Liver (tissue), 9 donors: Measurements from ENCODE around the gene CCDC201. TPM values are rescaled to one million over a fixed set of nuclear protein-coding genes. Genes with fewer than 3 reads are reported as not detected.
A peak's percentile ranks its signal among the peaks of the same experiment; 100 is the strongest.

Experiments
- DNase-seq: peaks from one replicate; pipeline ENCODE4 v3.0.0-alpha.2; 2017; ENCODE audit warnings: low spot score
- H3K27ac ChIP-seq, 2 donors: one replicate each; pipeline ENCODE4 v1.7.0; 2013; ENCODE audit warnings: inconsistent platforms in 2 of 2, low read length in 2 of 2, control low read depth in 1 of 2, low read depth in 1 of 2, mild to moderate bottlenecking in 1 of 2
- H3K27me3 ChIP-seq, 4 donors: one replicate each; pipeline versions ENCODE4 v1.6.1 to v1.7.0; 2013; ENCODE audit warnings: low read length in 3 of 4, inconsistent platforms in 1 of 4, mild to moderate bottlenecking in 1 of 4, moderate library complexity in 1 of 4; ENCODE audit not compliant: control insufficient read depth in 4 of 4, insufficient read depth in 4 of 4
- H3K36me3 ChIP-seq, 4 donors: one replicate each; pipeline versions ENCODE4 v1.6.1 to v1.7.0; 2013; ENCODE audit warnings: low read length in 3 of 4, mild to moderate bottlenecking in 3 of 4, low read depth in 1 of 4, moderate library complexity in 1 of 4; ENCODE audit not compliant: control insufficient read depth in 4 of 4, insufficient read depth in 3 of 4
- H3K4me1 ChIP-seq, 4 donors: one replicate each; pipeline versions ENCODE4 v1.6.1 to v1.7.0; 2013; ENCODE audit warnings: low read length in 3 of 4, mild to moderate bottlenecking in 3 of 4, moderate library complexity in 1 of 4; ENCODE audit not compliant: control insufficient read depth in 4 of 4, insufficient read depth in 4 of 4
- H3K4me3 ChIP-seq, 3 donors: one replicate each; pipeline versions ENCODE4 v1.6.1 to v1.7.0; 2013; ENCODE audit warnings: low read length in 3 of 3, control low read depth in 1 of 3, low read depth in 1 of 3, mild to moderate bottlenecking in 1 of 3
- H3K9ac ChIP-seq, 2 donors: one replicate each; pipeline ENCODE4 v1.7.0; 2013; ENCODE audit warnings: low read length in 2 of 2, mild to moderate bottlenecking in 2 of 2, moderate library complexity in 2 of 2, control low read depth in 1 of 2, low read depth in 1 of 2
- H3K9me3 ChIP-seq, 4 donors: one replicate each; pipeline versions ENCODE4 v1.6.1 to v1.7.0; 2013; ENCODE audit warnings: low read length in 3 of 4; ENCODE audit not compliant: control insufficient read depth in 4 of 4
- EGR1 ChIP-seq, 2 donors: IDR thresholded peaks; 2 replicates each; pipeline ENCODE4 v1.6.1; 2016 to 2018; ENCODE audit warnings: antibody characterized with exemption in 2 of 2, low read depth in 2 of 2
- FOXA1 ChIP-seq: IDR thresholded peaks from 2 replicates; pipeline ENCODE4 v1.6.1; 2016; ENCODE audit warnings: antibody characterized with exemption
- FOXA2 ChIP-seq: IDR thresholded peaks from 2 replicates; pipeline ENCODE4 v1.6.1; 2016; ENCODE audit warnings: antibody characterized with exemption
- GABPA ChIP-seq, 2 donors: IDR thresholded peaks in 1 of 2; conservative IDR thresholded peaks in 1 of 2; 2 replicates each; pipeline ENCODE4 v1.6.1; 2016; ENCODE audit warnings: antibody characterized with exemption in 2 of 2, mild to moderate bottlenecking in 1 of 2, moderate library complexity in 1 of 2
- HNF4A ChIP-seq, 2 donors: conservative IDR thresholded peaks; 2 replicates each; pipeline ENCODE4 v1.6.1; 2016; ENCODE audit warnings: antibody characterized with exemption in 2 of 2, mild to moderate bottlenecking in 2 of 2
- HNF4G ChIP-seq: IDR thresholded peaks from 2 replicates; pipeline ENCODE4 v1.6.1; 2016; ENCODE audit warnings: antibody characterized with exemption
- JUND ChIP-seq, 2 donors: IDR thresholded peaks; 2 replicates each; pipeline ENCODE4 v1.6.1; 2016; ENCODE audit warnings: antibody characterized with exemption in 2 of 2
- NR2F2 ChIP-seq: IDR thresholded peaks from 2 replicates; pipeline ENCODE4 v1.6.1; 2016; ENCODE audit warnings: antibody characterized with exemption
- RAD21 ChIP-seq, 2 donors: IDR thresholded peaks; 2 replicates each; pipeline ENCODE4 v1.6.1; 2016; ENCODE audit warnings: antibody characterized with exemption in 2 of 2, mild to moderate bottlenecking in 2 of 2
- RXRA ChIP-seq, 2 donors: IDR thresholded peaks; 2 replicates each; pipeline ENCODE4 v1.6.1; 2017 to 2018; ENCODE audit warnings: antibody characterized with exemption in 2 of 2, mild to moderate bottlenecking in 1 of 2
- SP1 ChIP-seq: IDR thresholded peaks from 2 replicates; pipeline ENCODE4 v1.6.1; 2018; ENCODE audit warnings: antibody characterized with exemption, mild to moderate bottlenecking
- TAF1 ChIP-seq: conservative IDR thresholded peaks from 2 replicates; pipeline ENCODE4 v1.6.1; 2016; ENCODE audit warnings: antibody characterized with exemption, mild to moderate bottlenecking
- YY1 ChIP-seq: IDR thresholded peaks from 2 replicates; pipeline ENCODE4 v1.6.1; 2016; ENCODE audit warnings: antibody characterized with exemption, mild to moderate bottlenecking
- WGBS: extraction: QIAGEN DNeasy Blood & Tissue Kit; methylation state at CpG from one replicate; pipeline ENCODE4 v1.1.7; 2013; 5-methylcytosine and 5-hydroxymethylcytosine counted together
- polyA plus RNA-seq, 2 donors: library from polyadenylated mRNA; stranded (reverse) in 1 of 2; unstranded in 1 of 2; fragments of 200-250 nt in 1 of 2; fragments of >200 nt in 1 of 2; fragmentation: Nextera tagmentation in 1 of 2; extraction: Ambion mirVana in 1 of 2; gene quantifications; one replicate each; pipeline versions ENCODE4 v1.2.1 to v1.2.3, GENCODE V29; 2013 to 2015
- total RNA-seq, 2 donors: library from RNA; depleted of rRNA; stranded (reverse); fragments of >200 nt; gene quantifications; one replicate each; pipeline ENCODE4 v1.2.3, GENCODE V29; 2014
- TF ChIP-seq, protein P1 (sequence below): IDR thresholded peaks from 2 replicates; pipeline ENCODE4 v1.6.1; 2016; ENCODE audit warnings: antibody characterized with exemption
- TF ChIP-seq, protein P2 (sequence below): IDR thresholded peaks from 2 replicates; pipeline ENCODE4 v1.6.1; 2016; ENCODE audit warnings: antibody characterized with exemption
- TF ChIP-seq, protein P3 (sequence below): fragments of 150-350 bp; IDR thresholded peaks from 2 replicates; pipeline ENCODE4 v1.5.1; 2017; ENCODE audit warnings: improper control_type of control experiment, low read depth, low read length; ENCODE audit not compliant: missing input control
- TF ChIP-seq, protein P4 (sequence below): IDR thresholded peaks from 2 replicates; pipeline ENCODE4 v1.6.1; 2016; ENCODE audit warnings: antibody characterized with exemption, mild to moderate bottlenecking
- TF ChIP-seq, protein P5 (sequence below): IDR thresholded peaks from 2 replicates; pipeline ENCODE4 v1.6.1; 2016; ENCODE audit warnings: antibody characterized with exemption
- donor health status: healthy.
- donor health status: healthy.
- donor health status: healthy.
- donor health status: healthy.
- donor health status: healthy.

CCDC201 gene
- total and polyA plus RNA-seq, 4 donors, result not detected

DNA sequence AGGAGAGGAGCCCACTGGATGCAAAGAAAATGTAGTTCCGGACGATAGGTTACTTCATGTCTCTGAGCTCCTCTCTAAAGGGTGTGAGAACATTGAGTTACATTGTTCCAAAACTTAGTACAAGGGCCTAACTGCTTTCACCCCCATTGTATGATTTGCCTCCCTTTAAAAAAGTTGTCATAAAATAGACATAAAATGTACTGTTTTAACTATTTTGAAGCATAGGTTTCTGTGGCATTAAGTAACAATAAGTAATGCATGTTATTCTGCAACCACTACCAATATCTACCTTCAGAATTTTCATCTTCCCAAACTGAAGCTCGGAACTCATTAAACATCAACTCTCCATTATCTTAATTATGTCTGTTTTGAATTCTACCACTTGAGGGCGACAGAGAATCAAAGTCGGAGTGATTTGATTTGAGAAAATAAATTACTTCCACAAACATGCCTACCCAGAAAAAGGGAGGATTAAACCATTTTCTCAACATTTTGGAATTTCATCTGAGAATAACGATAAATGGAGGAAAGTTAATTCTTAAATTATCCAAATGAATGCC is 18.1 kb upstream of the CCDC201 start:
- peak overlapping the region in 2 of 3 donors; percentile 44 to 64 for H3K4me3 ChIP-seq
- peak overlapping the region; percentile 23 to 98 for H3K9ac ChIP-seq
- no peaks in the 10 kb centered on the region for H3K27me3 ChIP-seq
- H3K27ac ChIP-seq, result peak overlapping the region; percentile 90 to 93
- no peak for TF ChIP-seq NR2F2
- no peak for TF ChIP-seq YY1
- peak in 1 of 2 donors; percentile 22 for TF ChIP-seq JUND (IDR thresholded peaks at IDR 0.05)
- no peak for TF ChIP-seq HNF4A (conservative IDR thresholded peaks at IDR 0.05)
- TF ChIP-seq, protein P1, sequence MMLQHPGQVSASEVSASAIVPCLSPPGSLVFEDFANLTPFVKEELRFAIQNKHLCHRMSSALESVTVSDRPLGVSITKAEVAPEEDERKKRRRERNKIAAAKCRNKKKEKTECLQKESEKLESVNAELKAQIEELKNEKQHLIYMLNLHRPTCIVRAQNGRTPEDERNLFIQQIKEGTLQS, result peak; percentile 20
- TF ChIP-seq, protein P2, sequence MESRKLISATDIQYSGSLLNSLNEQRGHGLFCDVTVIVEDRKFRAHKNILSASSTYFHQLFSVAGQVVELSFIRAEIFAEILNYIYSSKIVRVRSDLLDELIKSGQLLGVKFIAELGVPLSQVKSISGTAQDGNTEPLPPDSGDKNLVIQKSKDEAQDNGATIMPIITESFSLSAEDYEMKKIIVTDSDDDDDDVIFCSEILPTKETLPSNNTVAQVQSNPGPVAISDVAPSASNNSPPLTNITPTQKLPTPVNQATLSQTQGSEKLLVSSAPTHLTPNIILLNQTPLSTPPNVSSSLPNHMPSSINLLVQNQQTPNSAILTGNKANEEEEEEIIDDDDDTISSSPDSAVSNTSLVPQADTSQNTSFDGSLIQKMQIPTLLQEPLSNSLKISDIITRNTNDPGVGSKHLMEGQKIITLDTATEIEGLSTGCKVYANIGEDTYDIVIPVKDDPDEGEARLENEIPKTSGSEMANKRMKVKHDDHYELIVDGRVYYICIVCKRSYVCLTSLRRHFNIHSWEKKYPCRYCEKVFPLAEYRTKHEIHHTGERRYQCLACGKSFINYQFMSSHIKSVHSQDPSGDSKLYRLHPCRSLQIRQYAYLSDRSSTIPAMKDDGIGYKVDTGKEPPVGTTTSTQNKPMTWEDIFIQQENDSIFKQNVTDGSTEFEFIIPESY, result no peak
- TF ChIP-seq TAF1, result no peak
- no peak for TF ChIP-seq FOXA2
- TF ChIP-seq, protein P3, sequence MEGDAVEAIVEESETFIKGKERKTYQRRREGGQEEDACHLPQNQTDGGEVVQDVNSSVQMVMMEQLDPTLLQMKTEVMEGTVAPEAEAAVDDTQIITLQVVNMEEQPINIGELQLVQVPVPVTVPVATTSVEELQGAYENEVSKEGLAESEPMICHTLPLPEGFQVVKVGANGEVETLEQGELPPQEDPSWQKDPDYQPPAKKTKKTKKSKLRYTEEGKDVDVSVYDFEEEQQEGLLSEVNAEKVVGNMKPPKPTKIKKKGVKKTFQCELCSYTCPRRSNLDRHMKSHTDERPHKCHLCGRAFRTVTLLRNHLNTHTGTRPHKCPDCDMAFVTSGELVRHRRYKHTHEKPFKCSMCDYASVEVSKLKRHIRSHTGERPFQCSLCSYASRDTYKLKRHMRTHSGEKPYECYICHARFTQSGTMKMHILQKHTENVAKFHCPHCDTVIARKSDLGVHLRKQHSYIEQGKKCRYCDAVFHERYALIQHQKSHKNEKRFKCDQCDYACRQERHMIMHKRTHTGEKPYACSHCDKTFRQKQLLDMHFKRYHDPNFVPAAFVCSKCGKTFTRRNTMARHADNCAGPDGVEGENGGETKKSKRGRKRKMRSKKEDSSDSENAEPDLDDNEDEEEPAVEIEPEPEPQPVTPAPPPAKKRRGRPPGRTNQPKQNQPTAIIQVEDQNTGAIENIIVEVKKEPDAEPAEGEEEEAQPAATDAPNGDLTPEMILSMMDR, result peak; percentile 52
- TF ChIP-seq RAD21 (IDR thresholded peaks at IDR 0.05), result peak; percentile 72 to 78
- TF ChIP-seq EGR1 (IDR thresholded peaks at IDR 0.05; ENCODE audit: low read depth in 2 of 2), result no peak
- peak; percentile 2 for TF ChIP-seq SP1
- TF ChIP-seq HNF4G, result no peak
- no peak for TF ChIP-seq GABPA (IDR thresholded peaks at IDR 0.05 in 1 of 2, conservative IDR thresholded peaks at IDR 0.05 in 1 of 2)
- TF ChIP-seq, protein P4, sequence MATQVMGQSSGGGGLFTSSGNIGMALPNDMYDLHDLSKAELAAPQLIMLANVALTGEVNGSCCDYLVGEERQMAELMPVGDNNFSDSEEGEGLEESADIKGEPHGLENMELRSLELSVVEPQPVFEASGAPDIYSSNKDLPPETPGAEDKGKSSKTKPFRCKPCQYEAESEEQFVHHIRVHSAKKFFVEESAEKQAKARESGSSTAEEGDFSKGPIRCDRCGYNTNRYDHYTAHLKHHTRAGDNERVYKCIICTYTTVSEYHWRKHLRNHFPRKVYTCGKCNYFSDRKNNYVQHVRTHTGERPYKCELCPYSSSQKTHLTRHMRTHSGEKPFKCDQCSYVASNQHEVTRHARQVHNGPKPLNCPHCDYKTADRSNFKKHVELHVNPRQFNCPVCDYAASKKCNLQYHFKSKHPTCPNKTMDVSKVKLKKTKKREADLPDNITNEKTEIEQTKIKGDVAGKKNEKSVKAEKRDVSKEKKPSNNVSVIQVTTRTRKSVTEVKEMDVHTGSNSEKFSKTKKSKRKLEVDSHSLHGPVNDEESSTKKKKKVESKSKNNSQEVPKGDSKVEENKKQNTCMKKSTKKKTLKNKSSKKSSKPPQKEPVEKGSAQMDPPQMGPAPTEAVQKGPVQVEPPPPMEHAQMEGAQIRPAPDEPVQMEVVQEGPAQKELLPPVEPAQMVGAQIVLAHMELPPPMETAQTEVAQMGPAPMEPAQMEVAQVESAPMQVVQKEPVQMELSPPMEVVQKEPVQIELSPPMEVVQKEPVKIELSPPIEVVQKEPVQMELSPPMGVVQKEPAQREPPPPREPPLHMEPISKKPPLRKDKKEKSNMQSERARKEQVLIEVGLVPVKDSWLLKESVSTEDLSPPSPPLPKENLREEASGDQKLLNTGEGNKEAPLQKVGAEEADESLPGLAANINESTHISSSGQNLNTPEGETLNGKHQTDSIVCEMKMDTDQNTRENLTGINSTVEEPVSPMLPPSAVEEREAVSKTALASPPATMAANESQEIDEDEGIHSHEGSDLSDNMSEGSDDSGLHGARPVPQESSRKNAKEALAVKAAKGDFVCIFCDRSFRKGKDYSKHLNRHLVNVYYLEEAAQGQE, result no peak
- no peak for TF ChIP-seq RXRA (IDR thresholded peaks at IDR 0.05)
- TF ChIP-seq, protein P5, sequence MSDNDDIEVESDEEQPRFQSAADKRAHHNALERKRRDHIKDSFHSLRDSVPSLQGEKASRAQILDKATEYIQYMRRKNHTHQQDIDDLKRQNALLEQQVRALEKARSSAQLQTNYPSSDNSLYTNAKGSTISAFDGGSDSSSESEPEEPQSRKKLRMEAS, result peak; percentile 12
- TF ChIP-seq FOXA1, result no peak
- 30% methylated on average over 6 of the region's 6 CpGs for WGBS
- no peak for DNase-seq
- H3K36me3 ChIP-seq, result peaks cover 0 to 9% (median 0%) of the 10 kb centered on the region in 4 donors
- H3K9me3 ChIP-seq, result no peaks in the 10 kb centered on the region
- peaks cover 0 to 25% (median 13%) of the 10 kb centered on the region in 4 donors for H3K4me1 ChIP-seq
